ENCODE measurements around the gene IL6R. TPM values are rescaled to one million over a fixed set of nuclear protein-coding genes. Genes with fewer than 3 reads are reported as not detected.

Gene IL6R
- total RNA-seq, 1 donor, result 29.2 TPM

- Histone ChIP-seq H3K4me3 (ENCODE audit: low read length) (no peak overlapping the region), H3K27me3 (ENCODE audit: insufficient read depth, low read length) (no peaks in the 10 kb centered on the region), H3K9me3 (ENCODE audit: low read depth, low read length) (no peaks in the 10 kb centered on the region), H3K4me1 (ENCODE audit: insufficient read depth, low read length) (peaks cover 71% of the 10 kb centered on the region)
Observed at GRCh38 chr1:154488922-154489321, 83.8 kb downstream of the IL6R start.

- no peak overlapping the region for H3K4me3 ChIP-seq (ENCODE audit: low read length)
- H3K9me3 ChIP-seq (ENCODE audit: low read depth, low read length), result no peaks in the 10 kb centered on the region
- no peaks in the 10 kb centered on the region for H3K27me3 ChIP-seq (ENCODE audit: insufficient read depth, low read length)
- H3K4me1 ChIP-seq (ENCODE audit: insufficient read depth, low read length), result peaks cover 71% of the 10 kb centered on the region
Observed at GRCh38 chr1:154489695-154490274, 84.6 kb downstream of the IL6R start.

GRCh38 chr1:154490317-154490716 is 85.2 kb downstream of the IL6R start:
- H3K27me3 ChIP-seq (ENCODE audit: insufficient read depth, low read length), result no peaks in the 10 kb centered on the region
- H3K4me3 ChIP-seq (ENCODE audit: low read length), result no peak overlapping the region
- H3K4me1 ChIP-seq (ENCODE audit: insufficient read depth, low read length), result peaks cover 68% of the 10 kb centered on the region
- H3K9me3 ChIP-seq (ENCODE audit: low read depth, low read length), result no peaks in the 10 kb centered on the region

- Histone ChIP-seq H3K4me3 (ENCODE audit: low read length) (no peak overlapping the region), H3K27me3 (ENCODE audit: insufficient read depth, low read length) (no peaks in the 10 kb centered on the region), H3K9me3 (ENCODE audit: low read depth, low read length) (no peaks in the 10 kb centered on the region), H3K4me1 (ENCODE audit: insufficient read depth, low read length) (peaks cover 65% of the 10 kb centered on the region)
Observed at GRCh38 chr1:154492115-154492514, 87.0 kb downstream of the IL6R start.

- no peaks in the 10 kb centered on the region for H3K9me3 ChIP-seq (ENCODE audit: low read depth, low read length)
- H3K27me3 ChIP-seq (ENCODE audit: insufficient read depth, low read length), result no peaks in the 10 kb centered on the region
- peaks cover 67% of the 10 kb centered on the region for H3K4me1 ChIP-seq (ENCODE audit: insufficient read depth, low read length)
- H3K4me3 ChIP-seq (ENCODE audit: low read length), result no peak overlapping the region
Observed at GRCh38 chr1:154493276-154493675, 88.1 kb downstream of the IL6R start.

- Histone ChIP-seq H3K9me3 (ENCODE audit: low read depth, low read length) (no peaks in the 10 kb centered on the region), H3K4me3 (ENCODE audit: low read length) (no peak overlapping the region), H3K4me1 (ENCODE audit: insufficient read depth, low read length) (peaks cover 56% of the 10 kb centered on the region), H3K27me3 (ENCODE audit: insufficient read depth, low read length) (peaks cover 20% of the 10 kb centered on the region)
Observed at GRCh38 chr1:154495496-154496273, 90.5 kb downstream of the IL6R start.

GRCh38 chr1:154496383-154496782 is 91.2 kb downstream of the IL6R start:
- Histone ChIP-seq H3K4me3 (ENCODE audit: low read length) (no peak overlapping the region), H3K4me1 (ENCODE audit: insufficient read depth, low read length) (peaks cover 51% of the 10 kb centered on the region), H3K9me3 (ENCODE audit: low read depth, low read length) (no peaks in the 10 kb centered on the region), H3K27me3 (ENCODE audit: insufficient read depth, low read length) (peaks cover 27% of the 10 kb centered on the region)

GRCh38 chr1:154497026-154497806 is 92.1 kb downstream of the IL6R start:
- Histone ChIP-seq H3K4me1 (ENCODE audit: insufficient read depth, low read length) (peaks cover 50% of the 10 kb centered on the region), H3K27me3 (ENCODE audit: insufficient read depth, low read length) (peaks cover 32% of the 10 kb centered on the region), H3K4me3 (ENCODE audit: low read length) (no peak overlapping the region), H3K9me3 (ENCODE audit: low read depth, low read length) (no peaks in the 10 kb centered on the region)

- Histone ChIP-seq H3K4me1 (ENCODE audit: insufficient read depth, low read length) (peaks cover 35% of the 10 kb centered on the region), H3K4me3 (ENCODE audit: low read length) (no peak overlapping the region), H3K27me3 (ENCODE audit: insufficient read depth, low read length) (peaks cover 54% of the 10 kb centered on the region), H3K9me3 (ENCODE audit: low read depth, low read length) (no peaks in the 10 kb centered on the region)
Observed at GRCh38 chr1:154499446-154499845, 94.3 kb downstream of the IL6R start.

- no peaks in the 10 kb centered on the region for H3K9me3 ChIP-seq (ENCODE audit: low read depth, low read length)
- peaks cover 31% of the 10 kb centered on the region for H3K4me1 ChIP-seq (ENCODE audit: insufficient read depth, low read length)
- H3K27me3 ChIP-seq (ENCODE audit: insufficient read depth, low read length), result peaks cover 63% of the 10 kb centered on the region
Observed at GRCh38 chr1:154500533-154500932, 95.4 kb downstream of the IL6R start.

GRCh38 chr1:154501423-154502065 is 96.4 kb downstream of the IL6R start:
- H3K9me3 ChIP-seq (ENCODE audit: low read depth, low read length), result no peaks in the 10 kb centered on the region
- peaks cover 23% of the 10 kb centered on the region for H3K4me1 ChIP-seq (ENCODE audit: insufficient read depth, low read length)
- no peak overlapping the region for H3K4me3 ChIP-seq (ENCODE audit: low read length)
- H3K27me3 ChIP-seq (ENCODE audit: insufficient read depth, low read length), result peaks cover 69% of the 10 kb centered on the region

More at GRCh38 chr1:154500533-154500932, 95.4 kb downstream of the IL6R start:
- no peak overlapping the region for H3K4me3 ChIP-seq (ENCODE audit: low read length)

GRCh38 chr1:154502066-154502743 is 97.1 kb downstream of the IL6R start, which contains the start of the genes SHE and TDRD10:
TSS of gene SHE (minus strand) at chr1:154502412. CDS start at chr1:154502026, 386 bp downstream.
TSS of gene TDRD10 (plus strand) at chr1:154502219. CDS start at chr1:154506904, 4,685 bp downstream.
- Histone ChIP-seq H3K9me3 (ENCODE audit: low read depth, low read length) (no peaks in the 10 kb centered on the region), H3K4me3 (ENCODE audit: low read length) (no peak within 1 kb of the TSS), H3K27me3 (ENCODE audit: insufficient read depth, low read length) (peaks cover 69% of the 10 kb centered on the region), H3K4me1 (ENCODE audit: insufficient read depth, low read length) (peaks cover 17% of the 10 kb centered on the region)

GRCh38 chr1:154502744-154503115 is 97.6 kb downstream of the IL6R start:
- Histone ChIP-seq H3K4me3 (ENCODE audit: low read length) (no peak overlapping the region), H3K9me3 (ENCODE audit: low read depth, low read length) (no peaks in the 10 kb centered on the region)

GRCh38 chr1:154503898-154504297 is 98.8 kb downstream of the IL6R start:
- peaks cover 16% of the 10 kb centered on the region for H3K4me1 ChIP-seq (ENCODE audit: insufficient read depth, low read length)
- peaks cover 78% of the 10 kb centered on the region for H3K27me3 ChIP-seq (ENCODE audit: insufficient read depth, low read length)
- H3K4me3 ChIP-seq (ENCODE audit: low read length), result no peak overlapping the region
- H3K9me3 ChIP-seq (ENCODE audit: low read depth, low read length), result no peaks in the 10 kb centered on the region

More at GRCh38 chr1:154502744-154503115, 97.6 kb downstream of the IL6R start:
- Histone ChIP-seq H3K4me1 (ENCODE audit: insufficient read depth, low read length) (peaks cover 16% of the 10 kb centered on the region), H3K27me3 (ENCODE audit: insufficient read depth, low read length) (peaks cover 72% of the 10 kb centered on the region)
